ENCODE data around the gene ZNF43.
"Not testable (repeated sequence)": the region's sequence is repeated elsewhere in the genome, so short reads cannot be mapped to it uniquely, and the experiment has no call there.

ZNF43 gene

GRCh38 chr19:21786936-21787335, 49.0 kb downstream of the ZNF43 start:
- Histone ChIP-seq H3K4me3 (ENCODE audit: low read length in 2 of 2) (no peak overlapping the region), H3K18ac (ENCODE audit: low read length) (no peak overlapping the region), H3K14ac (ENCODE audit: low read length) (no peak overlapping the region), H2BK15ac (ENCODE audit: low read length) (no peak overlapping the region), H2BK12ac (ENCODE audit: low read length) (no peak overlapping the region), H3K27me3 (ENCODE audit: control insufficient read depth in 3 of 3, insufficient read depth in 3 of 3, low read depth in 1 of 3, low read length in 3 of 3) (no peaks in the 10 kb centered on the region), H2AK5ac (ENCODE audit: low read depth, low read length) (no peak overlapping the region), H3K27ac (replicated peaks; ENCODE audit: low read length) (no peak overlapping the region), H3K9ac (ENCODE audit: low read depth, low read length, poor library complexity) (no peak overlapping the region), H3K79me1 (ENCODE audit: low read depth, low read length) (no peaks in the 10 kb centered on the region), H4K91ac (ENCODE audit: low read depth, low read length, poor library complexity) (no peak overlapping the region), H3K4me1 (ENCODE audit: control insufficient read depth in 2 of 2, insufficient read depth in 1 of 2, low read depth in 1 of 2, low read length in 2 of 2) (no peaks in the 10 kb centered on the region), H3K36me3 (replicated peaks in 1 of 2; ENCODE audit: control insufficient read depth in 2 of 2, insufficient read depth in 2 of 2, low read length in 2 of 2) (no peaks in the 10 kb centered on the region), H2BK120ac (ENCODE audit: low read depth, low read length) (no peak overlapping the region), H2AFZ (ENCODE audit: low read length) (no peak overlapping the region), H3K9me3 (replicated peaks in 1 of 2; ENCODE audit: control insufficient read depth in 2 of 2, insufficient read depth in 1 of 2, low read depth in 1 of 2, low read length in 2 of 2) (peaks cover 0 to 4% of the 10 kb centered on the region in 2 donors), H3K4me2 (ENCODE audit: insufficient read depth, low read length, poor library complexity, severe bottlenecking) (no peak overlapping the region), H3K23ac (ENCODE audit: low read depth, low read length, poor library complexity) (no peak overlapping the region), H2BK5ac (ENCODE audit: low read length) (no peak overlapping the region), H4K8ac (ENCODE audit: low read depth, low read length) (no peak overlapping the region), H3K4ac (ENCODE audit: low read length) (no peak overlapping the region)
- no CpG with 5 or more reads among the region's 3 CpGs for WGBS, 2 donors (ENCODE audit: extremely low coverage in 2 of 2, insufficient read length in 2 of 2, insufficient replicate concordance in 1 of 2)
- no peak for DNase-seq (ENCODE audit: low spot score)

- H2BK15ac ChIP-seq (ENCODE audit: low read length); H3K4me1 ChIP-seq (ENCODE audit: control insufficient read depth in 2 of 2, insufficient read depth in 1 of 2, low read depth in 1 of 2, low read length in 2 of 2); H3K27me3 ChIP-seq (ENCODE audit: control insufficient read depth in 3 of 3, insufficient read depth in 3 of 3, low read depth in 1 of 3, low read length in 3 of 3); H3K9ac ChIP-seq (ENCODE audit: low read depth, low read length, poor library complexity); H2BK120ac ChIP-seq (ENCODE audit: low read depth, low read length); H2AFZ ChIP-seq (ENCODE audit: low read length); H3K27ac ChIP-seq (replicated peaks; ENCODE audit: low read length); H2BK5ac ChIP-seq (ENCODE audit: low read length); H2AK5ac ChIP-seq (ENCODE audit: low read depth, low read length); H3K14ac ChIP-seq (ENCODE audit: low read length); H3K4me3 ChIP-seq (ENCODE audit: low read length in 2 of 2); H3K79me1 ChIP-seq (ENCODE audit: low read depth, low read length); DNase-seq (ENCODE audit: low spot score); H3K36me3 ChIP-seq (replicated peaks in 1 of 2; ENCODE audit: control insufficient read depth in 2 of 2, insufficient read depth in 2 of 2, low read length in 2 of 2); H3K4me2 ChIP-seq (ENCODE audit: insufficient read depth, low read length, poor library complexity, severe bottlenecking); H3K23ac ChIP-seq (ENCODE audit: low read depth, low read length, poor library complexity); H2BK12ac ChIP-seq (ENCODE audit: low read length); H4K8ac ChIP-seq (ENCODE audit: low read depth, low read length); H3K9me3 ChIP-seq (replicated peaks in 1 of 2; ENCODE audit: control insufficient read depth in 2 of 2, insufficient read depth in 1 of 2, low read depth in 1 of 2, low read length in 2 of 2); H3K4ac ChIP-seq (ENCODE audit: low read length); H3K18ac ChIP-seq (ENCODE audit: low read length); H4K91ac ChIP-seq (ENCODE audit: low read depth, low read length, poor library complexity): not testable (repeated sequence)
- no CpG with 5 or more reads among the region's 30 CpGs for WGBS, 2 donors (ENCODE audit: extremely low coverage in 2 of 2, insufficient read length in 2 of 2, insufficient replicate concordance in 1 of 2)
Measured at GRCh38 chr19:21775792-21776191, 60.2 kb downstream of the ZNF43 start.

GRCh38 chr19:21767065-21767800, 68.7 kb downstream of the ZNF43 start, which contains the start of gene ZNF100:
ZNF100 (minus strand) TSS chr19:21767579; CDS start chr19:21767429, 150 bp downstream.
- Histone ChIP-seq H4K91ac (ENCODE audit: low read depth, low read length, poor library complexity) (no peak within 1 kb of the TSS), H3K4me3 (ENCODE audit: low read length in 2 of 2) (peak within 1 kb of the TSS; percentile 86 to 92), H2BK15ac (ENCODE audit: low read length) (no peak within 1 kb of the TSS), H3K18ac (ENCODE audit: low read length) (peak within 1 kb of the TSS; percentile 92), H3K9me3 (replicated peaks in 1 of 2; ENCODE audit: control insufficient read depth in 2 of 2, insufficient read depth in 1 of 2, low read depth in 1 of 2, low read length in 2 of 2) (peaks cover 0 to 39% of the 10 kb centered on the region in 2 donors), H3K4me1 (ENCODE audit: control insufficient read depth in 2 of 2, insufficient read depth in 1 of 2, low read depth in 1 of 2, low read length in 2 of 2) (peaks cover 0 to 3% of the 10 kb centered on the region in 2 donors), H3K14ac (ENCODE audit: low read length) (peak within 1 kb of the TSS; percentile 82), H2BK12ac (ENCODE audit: low read length) (no peak within 1 kb of the TSS), H3K36me3 (replicated peaks in 1 of 2; ENCODE audit: control insufficient read depth in 2 of 2, insufficient read depth in 2 of 2, low read length in 2 of 2) (peaks cover 21 to 40% of the 10 kb centered on the region in 2 donors), H3K23ac (ENCODE audit: low read depth, low read length, poor library complexity) (peak within 1 kb of the TSS; percentile 97), H3K4ac (ENCODE audit: low read length) (no peak within 1 kb of the TSS), H3K4me2 (ENCODE audit: insufficient read depth, low read length, poor library complexity, severe bottlenecking) (peak within 1 kb of the TSS; percentile 62), H3K27ac (replicated peaks; ENCODE audit: low read length) (peak within 1 kb of the TSS; percentile 88), H4K8ac (ENCODE audit: low read depth, low read length) (no peak within 1 kb of the TSS), H3K79me1 (ENCODE audit: low read depth, low read length) (peaks cover 2% of the 10 kb centered on the region), H2AFZ (ENCODE audit: low read length) (peak within 1 kb of the TSS; percentile 85), H3K9ac (ENCODE audit: low read depth, low read length, poor library complexity) (peak within 1 kb of the TSS; percentile 94), H2BK120ac (ENCODE audit: low read depth, low read length) (no peak within 1 kb of the TSS), H2AK5ac (ENCODE audit: low read depth, low read length) (peak within 1 kb of the TSS; percentile 4), H3K27me3 (ENCODE audit: control insufficient read depth in 3 of 3, insufficient read depth in 3 of 3, low read depth in 1 of 3, low read length in 3 of 3) (no peaks in the 10 kb centered on the region), H2BK5ac (ENCODE audit: low read length) (no peak within 1 kb of the TSS)
- peak; percentile 91 for DNase-seq (ENCODE audit: low spot score)
- WGBS, 2 donors (ENCODE audit: extremely low coverage in 2 of 2, insufficient read length in 2 of 2, insufficient replicate concordance in 1 of 2), result no CpG with 5 or more reads among the region's 35 CpGs

GRCh38 chr19:21766705-21767064, 69.3 kb downstream of the ZNF43 start:
- not testable (repeated sequence) for H3K14ac ChIP-seq (ENCODE audit: low read length); H3K79me1 ChIP-seq (ENCODE audit: low read depth, low read length); H2AK5ac ChIP-seq (ENCODE audit: low read depth, low read length); DNase-seq (ENCODE audit: low spot score); H2BK5ac ChIP-seq (ENCODE audit: low read length); H4K8ac ChIP-seq (ENCODE audit: low read depth, low read length); H4K91ac ChIP-seq (ENCODE audit: low read depth, low read length, poor library complexity); H3K27me3 ChIP-seq (ENCODE audit: control insufficient read depth in 3 of 3, insufficient read depth in 3 of 3, low read depth in 1 of 3, low read length in 3 of 3); H2BK15ac ChIP-seq (ENCODE audit: low read length); H2BK120ac ChIP-seq (ENCODE audit: low read depth, low read length); H2BK12ac ChIP-seq (ENCODE audit: low read length); H3K18ac ChIP-seq (ENCODE audit: low read length); H3K4ac ChIP-seq (ENCODE audit: low read length); H3K4me1 ChIP-seq (ENCODE audit: control insufficient read depth in 2 of 2, insufficient read depth in 1 of 2, low read depth in 1 of 2, low read length in 2 of 2)
- peaks cover 24 to 45% of the 10 kb centered on the region in 2 donors for H3K36me3 ChIP-seq (replicated peaks in 1 of 2; ENCODE audit: control insufficient read depth in 2 of 2, insufficient read depth in 2 of 2, low read length in 2 of 2)
- peak overlapping the region; percentile 86 to 92 for H3K4me3 ChIP-seq (ENCODE audit: low read length in 2 of 2)
- H2AFZ ChIP-seq (ENCODE audit: low read length), result peak overlapping the region; percentile 85
- H3K27ac ChIP-seq (replicated peaks; ENCODE audit: low read length), result peak overlapping the region; percentile 88
- H3K23ac ChIP-seq (ENCODE audit: low read depth, low read length, poor library complexity), result peak overlapping the region; percentile 97
- H3K9me3 ChIP-seq (replicated peaks in 1 of 2; ENCODE audit: control insufficient read depth in 2 of 2, insufficient read depth in 1 of 2, low read depth in 1 of 2, low read length in 2 of 2), result peaks cover 2 to 44% of the 10 kb centered on the region in 2 donors
- H3K4me2 ChIP-seq (ENCODE audit: insufficient read depth, low read length, poor library complexity, severe bottlenecking), result peak overlapping the region; percentile 62
- H3K9ac ChIP-seq (ENCODE audit: low read depth, low read length, poor library complexity), result peak overlapping the region; percentile 30
- no CpG with 5 or more reads among the region's 19 CpGs for WGBS, 2 donors (ENCODE audit: extremely low coverage in 2 of 2, insufficient read length in 2 of 2, insufficient replicate concordance in 1 of 2)
